NCI-H748 (cell line): ENCODE measurements around the gene C11orf91.
"Not testable (repeated sequence)": the region's sequence is repeated elsewhere in the genome, so short reads cannot be mapped to it uniquely, and the experiment has no call there.

Experiments used
- DNase-seq: peaks from one replicate; lab custom pipeline; 2025; ENCODE audit not compliant: unreplicated experiment; lab: John Stamatoyannopoulos, UW

C11orf91 gene, protein sequence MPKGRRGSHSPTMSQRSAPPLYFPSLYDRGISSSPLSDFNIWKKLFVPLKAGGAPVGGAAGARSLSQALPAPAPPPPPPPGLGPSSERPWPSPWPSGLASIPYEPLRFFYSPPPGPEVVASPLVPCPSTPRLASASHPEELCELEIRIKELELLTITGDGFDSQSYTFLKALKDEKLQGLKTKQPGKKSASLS

DNA sequence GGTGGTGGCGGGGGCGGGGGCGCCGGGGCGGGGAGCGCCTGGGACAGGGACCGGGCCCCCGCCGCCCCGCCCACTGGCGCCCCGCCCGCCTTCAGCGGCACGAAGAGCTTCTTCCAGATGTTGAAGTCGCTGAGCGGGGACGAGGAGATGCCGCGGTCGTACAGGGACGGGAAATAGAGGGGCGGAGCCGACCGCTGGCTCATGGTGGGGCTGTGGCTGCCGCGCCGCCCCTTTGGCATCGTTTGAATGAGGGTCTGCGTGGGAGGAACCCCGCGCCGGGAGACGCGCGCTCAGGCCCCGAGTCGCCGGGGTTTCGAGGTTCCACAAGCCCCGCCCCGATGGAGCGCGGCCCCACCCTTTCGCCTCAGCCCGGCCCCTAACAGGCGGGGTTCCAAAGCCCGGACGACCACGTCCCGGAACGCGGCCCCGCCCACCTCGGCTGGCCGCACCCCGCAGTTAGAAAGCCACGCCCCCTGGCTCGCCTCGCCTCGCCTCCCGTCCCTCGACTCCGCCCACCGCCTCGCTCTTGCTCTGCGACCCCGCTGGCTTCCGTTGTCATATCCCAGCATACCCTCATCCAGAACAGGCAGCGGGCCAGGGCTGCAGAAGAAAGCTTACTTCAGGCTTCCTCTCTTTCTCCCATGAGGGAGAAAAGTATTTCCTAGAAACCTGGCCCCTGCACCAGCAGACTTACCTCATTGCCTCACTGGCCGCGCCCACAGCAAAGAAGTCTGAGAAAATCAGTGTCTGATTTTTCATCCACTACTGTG, at the start of gene C11orf91:
Gene C11orf91, minus strand, starts transcription at position 325 of the 770 bp plus-strand sequence. Its CDS starts 86 bp downstream, at position 239.
- peak; percentile 92 for DNase-seq

- DNase-seq: no peak
Observed at GRCh38 chr11:33747979-33748378, 47.4 kb upstream of the C11orf91 start.

- no peak for DNase-seq
Observed at GRCh38 chr11:33743291-33743690, 42.7 kb upstream of the C11orf91 start.

- peak; percentile 4 for DNase-seq
Observed at GRCh38 chr11:33742249-33742851, 41.7 kb upstream of the C11orf91 start.

DNA sequence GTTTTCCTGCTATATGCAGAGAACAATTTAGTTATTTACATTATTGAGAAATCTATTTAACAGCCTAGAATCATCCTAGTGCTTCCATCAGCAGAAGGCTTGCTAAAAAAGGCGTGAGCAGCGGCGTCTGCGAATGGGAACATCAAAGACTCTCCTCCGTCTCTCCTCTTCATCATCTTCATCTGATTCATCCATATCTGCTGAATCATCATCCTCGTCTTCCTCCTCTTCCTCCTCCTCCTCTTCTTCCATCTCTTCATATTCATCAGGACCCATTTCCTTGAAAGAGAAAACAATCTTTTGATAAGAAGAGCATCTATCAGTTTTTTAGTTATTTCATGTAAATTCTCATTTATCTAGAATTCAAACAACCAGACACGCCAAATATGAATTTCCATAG, 41.2 kb upstream of the C11orf91 start:
- DNase-seq: no peak

DNA sequence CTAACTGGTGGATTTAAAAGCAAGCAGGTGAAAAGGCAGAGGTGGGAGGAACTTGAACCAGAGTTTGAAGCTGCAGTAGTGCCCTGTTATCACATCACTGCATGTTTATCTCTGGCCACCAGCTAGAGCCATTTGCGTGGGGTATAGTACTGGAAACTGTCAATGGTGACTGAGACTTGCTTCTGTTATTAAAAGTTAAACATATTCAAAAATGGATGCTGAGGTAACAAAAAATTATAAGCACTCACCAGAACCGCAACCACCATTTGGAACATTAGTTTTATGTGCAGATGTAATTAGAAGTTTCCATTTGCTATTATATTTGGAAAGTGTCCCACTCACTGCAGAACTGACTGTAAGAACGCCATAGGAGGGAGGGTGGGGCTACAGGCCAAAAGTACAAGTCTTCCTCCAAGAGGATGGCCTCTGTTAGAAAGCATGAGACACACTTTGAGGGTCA, 36.8 kb upstream of the C11orf91 start:
- DNase-seq: no peak

GRCh38 chr11:33736148-33736812, 35.7 kb upstream of the C11orf91 start, which contains the start of gene CD59:
Gene CD59 (minus strand): TSS chr11:33736423. CDS start chr11:33722445, 13,978 bp downstream.
- DNase-seq: peak; percentile 92

- DNase-seq: peak; percentile 68
Observed at GRCh38 chr11:33735271-33736147, 34.9 kb upstream of the C11orf91 start.

- peak; percentile 71 for DNase-seq
Observed at GRCh38 chr11:33734441-33735270, 34.0 kb upstream of the C11orf91 start.

- peak; percentile 63 for DNase-seq
Observed at GRCh38 chr11:33733980-33734379, 33.4 kb upstream of the C11orf91 start.

GRCh38 chr11:33731723-33732531, 31.3 kb upstream of the C11orf91 start:
- no peak for DNase-seq

DNA sequence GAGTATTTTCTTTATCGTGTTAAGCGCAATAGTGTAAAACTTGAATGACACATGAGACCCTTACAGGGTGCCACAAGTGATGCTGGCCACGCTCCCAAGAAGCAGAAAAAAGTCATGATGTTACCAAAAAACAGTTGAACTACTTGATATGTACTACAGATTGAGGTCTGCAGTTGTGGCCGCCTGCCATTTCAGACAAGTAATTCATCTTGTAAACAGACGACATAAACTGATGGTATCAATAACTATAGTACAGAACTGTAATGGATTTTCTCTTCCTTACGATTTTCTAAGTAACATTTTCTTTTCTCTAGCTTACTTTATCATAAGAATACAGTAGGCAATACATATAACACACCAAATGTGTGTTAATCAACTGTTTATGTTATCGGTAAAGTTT, 30.1 kb upstream of the C11orf91 start:
- no peak for DNase-seq

- DNase-seq: not testable (repeated sequence)
Observed at GRCh38 chr11:33729072-33729664, 28.5 kb upstream of the C11orf91 start.

GRCh38 chr11:33727539-33727938, 26.9 kb upstream of the C11orf91 start:
- DNase-seq: not testable (repeated sequence)

DNA sequence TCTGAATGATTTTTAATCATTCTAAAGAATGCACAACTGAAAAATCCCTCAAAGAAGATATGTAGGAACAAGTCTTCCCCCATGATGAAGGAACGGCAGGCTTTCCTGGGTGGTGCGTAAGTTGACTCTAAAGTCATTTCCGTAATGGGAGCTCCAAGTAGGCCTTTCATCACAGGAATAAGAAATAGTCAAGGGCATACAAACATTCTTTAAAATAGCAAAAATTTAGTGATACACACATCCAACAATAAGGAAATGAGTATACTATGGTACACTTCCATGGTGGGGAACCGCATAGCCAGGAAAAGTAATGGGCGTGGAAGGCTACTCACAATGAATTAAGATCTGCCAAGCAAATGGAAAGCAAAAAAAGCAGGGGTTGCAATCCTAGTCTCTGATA, 24.9 kb upstream of the C11orf91 start:
- no peak for DNase-seq

- DNase-seq: no peak
Observed at GRCh38 chr11:33724644-33725035, 24.0 kb upstream of the C11orf91 start.

DNA sequence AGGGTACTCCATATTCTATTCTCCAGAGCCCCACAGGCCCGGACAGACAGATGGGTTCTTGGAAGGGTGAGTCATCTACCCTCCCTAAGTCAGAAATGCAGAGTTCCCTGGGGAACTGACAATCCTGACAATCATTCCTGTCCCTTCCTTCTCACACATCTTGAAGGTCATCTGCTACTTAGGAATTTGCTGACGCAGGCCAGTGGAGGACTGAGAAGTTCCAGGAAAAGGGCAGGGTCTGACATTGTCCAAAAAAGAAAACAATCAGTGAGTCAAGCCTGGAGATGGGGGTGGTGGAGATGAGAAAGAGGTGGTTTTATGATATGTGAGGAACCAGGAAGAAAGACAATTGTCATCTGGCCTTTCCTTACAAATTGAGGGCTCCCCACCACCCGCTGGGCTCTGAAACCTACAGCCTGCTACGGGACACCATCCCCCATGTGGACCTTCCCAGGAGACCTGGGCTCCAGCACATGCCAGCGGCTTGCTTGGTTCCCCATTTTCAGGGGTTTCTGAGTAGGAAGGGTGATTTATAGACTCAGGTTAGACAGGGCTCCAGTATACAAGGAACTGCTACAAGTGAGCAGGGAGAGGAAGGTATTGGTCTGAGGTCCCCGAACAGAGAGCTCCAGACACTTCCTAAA, 22.7 kb upstream of the C11orf91 start:
- no peak for DNase-seq
